LHCN-M2 (cell line): Measurements from ENCODE around the gene TBX15. TPM values are rescaled to one million over a fixed set of nuclear protein-coding genes. Genes with fewer than 3 reads are reported as not detected.

Experiments used
- DNase-seq: peaks from one replicate; pipeline ENCODE4 v3.0.0-alpha.2; 2012; ENCODE audit warnings: low read depth
- total RNA-seq: library from RNA; depleted of rRNA; stranded (reverse); fragments of >200 nt; gene quantifications from 2 replicates; pipeline ENCODE4 v1.2.3, GENCODE V29; 2014

TBX15 gene
- total RNA-seq, 1 experiment from 2014 or later: 20.9 TPM

DNA sequence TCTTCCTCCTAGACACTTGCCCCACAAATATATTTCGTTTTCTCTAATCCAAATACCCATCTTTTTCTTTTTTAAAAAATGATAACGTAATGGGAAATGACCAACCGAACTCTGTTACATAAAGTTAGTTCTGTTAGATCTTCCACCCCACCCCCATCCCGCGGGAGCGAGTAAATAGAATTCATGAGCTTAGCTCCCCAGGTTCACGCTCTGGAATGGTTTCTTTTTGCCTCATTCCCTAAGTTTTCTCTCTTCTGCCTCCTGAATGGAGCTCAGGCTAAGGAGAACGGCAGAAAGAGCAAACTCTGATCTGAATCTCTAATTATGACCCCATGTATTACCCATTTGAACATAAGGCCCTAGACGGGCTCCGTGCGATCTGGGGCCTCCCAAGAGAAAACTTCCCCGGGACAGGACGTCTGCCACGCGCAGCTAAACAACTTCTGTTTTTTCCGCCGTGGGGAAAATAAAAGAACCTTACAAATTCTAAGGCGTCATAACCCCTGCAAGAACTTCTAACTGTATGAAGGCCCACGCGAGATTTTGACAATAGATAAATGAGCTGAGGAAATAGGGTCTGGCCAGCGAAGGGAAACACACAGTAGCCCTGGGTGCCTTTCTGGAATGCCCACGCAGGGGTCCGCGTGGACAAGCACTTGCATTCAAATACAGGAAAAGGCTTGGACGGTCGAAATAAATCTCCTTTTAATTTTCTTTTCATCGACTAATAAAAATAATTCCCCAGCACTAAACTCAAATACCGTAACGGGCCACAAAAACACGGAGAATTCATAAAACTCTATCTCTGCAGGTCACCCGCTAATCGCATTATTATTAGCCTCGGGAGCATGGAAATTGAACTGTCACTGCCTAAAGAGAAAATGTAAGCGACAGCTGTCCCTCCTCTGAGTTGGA is 2.2 kb downstream of the TBX15 start:
- DNase-seq: no peak

GRCh38 chr1:118984722-118985639 is 3.2 kb downstream of the TBX15 start:
- DNase-seq: no peak

DNA sequence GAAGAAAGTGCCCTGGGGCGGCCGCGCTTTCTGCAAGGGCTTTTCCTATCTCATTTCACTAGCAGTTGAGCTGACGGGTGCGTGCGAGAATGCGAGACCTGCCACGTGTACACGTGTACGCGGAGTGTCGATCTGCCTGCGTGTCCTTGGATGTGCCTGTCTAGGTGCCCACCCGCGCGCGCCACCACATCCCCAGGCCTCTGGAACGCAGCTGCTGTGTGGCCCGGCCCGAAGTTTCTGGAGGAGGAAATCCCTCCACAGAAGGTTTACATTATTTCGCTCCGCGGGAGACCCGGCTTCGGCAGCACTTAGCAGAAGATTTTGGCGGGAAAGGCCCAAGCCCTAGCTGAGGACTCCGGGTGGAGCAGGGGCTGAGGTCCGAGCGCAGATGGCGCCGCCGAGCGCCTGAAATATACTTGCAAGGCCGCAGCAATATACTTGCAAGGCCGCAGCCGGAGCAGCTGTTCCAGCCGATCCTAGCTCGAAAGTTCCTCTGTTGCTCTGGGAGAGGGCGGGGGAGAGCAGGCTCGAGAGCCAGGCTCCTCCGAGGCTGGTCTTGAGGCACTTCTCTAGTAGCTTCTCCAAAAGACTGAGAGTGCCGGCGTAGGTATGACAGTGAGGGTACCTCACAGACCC is 3.9 kb downstream of the TBX15 start:
- no peak for DNase-seq

DNA sequence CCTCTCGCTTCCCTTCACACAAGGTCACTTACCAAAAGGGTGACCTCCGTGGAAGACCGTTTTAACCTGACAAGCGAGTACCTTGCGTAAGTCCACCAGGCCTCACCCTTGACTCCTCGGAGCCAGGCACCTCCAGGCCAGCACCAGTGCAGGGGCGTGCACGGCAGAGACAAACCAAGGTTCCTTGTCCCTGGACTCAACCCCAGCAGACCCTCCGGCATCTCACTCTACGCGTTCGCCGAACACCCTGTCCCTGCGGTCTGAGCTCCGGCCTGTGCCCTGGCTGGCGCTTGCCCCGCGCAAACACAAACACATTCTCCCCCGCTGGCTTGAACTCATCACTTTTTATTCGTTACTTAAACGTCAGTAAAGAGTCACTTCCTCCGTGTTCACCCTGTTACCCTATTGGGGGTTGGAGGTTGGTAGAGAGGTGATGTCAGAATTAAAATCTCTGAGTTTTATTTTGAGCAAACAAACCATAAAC is 4.5 kb downstream of the TBX15 start:
- DNase-seq: no peak

DNA sequence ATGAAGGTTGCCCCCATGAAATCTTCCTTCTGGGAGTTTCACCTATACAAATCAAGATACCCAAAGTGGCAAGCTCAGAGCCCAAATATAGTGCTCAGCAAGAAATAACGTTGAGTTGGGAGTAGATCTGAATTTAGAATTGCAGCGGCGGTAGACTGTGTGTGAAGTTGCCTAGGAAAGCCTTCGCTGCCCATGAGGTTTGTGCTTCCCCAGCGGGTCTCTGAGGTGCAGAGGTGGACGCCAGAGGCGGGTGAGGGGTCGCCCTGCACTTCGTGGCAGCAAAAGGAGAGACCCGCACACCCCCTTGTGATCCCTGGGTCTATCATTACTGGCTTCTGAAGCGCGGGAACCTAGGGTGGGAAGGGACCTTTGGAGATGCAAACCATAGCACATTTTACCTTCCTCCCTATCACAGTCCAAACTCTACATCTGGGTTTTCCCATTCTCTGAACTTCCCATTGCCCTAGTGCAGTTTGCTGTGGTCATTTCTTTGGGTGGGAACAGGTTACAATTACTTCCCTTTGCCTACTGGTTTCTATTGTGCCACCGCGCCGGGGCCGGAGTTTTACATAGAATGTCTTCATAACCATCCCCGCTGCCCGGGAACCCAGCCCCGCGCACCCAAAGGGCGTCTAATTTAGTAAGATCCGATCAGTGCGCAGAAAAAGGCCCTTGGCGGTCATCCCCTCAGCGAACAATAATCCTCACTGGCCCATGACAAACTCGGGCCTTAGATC is 5.2 kb downstream of the TBX15 start:
- DNase-seq: no peak

GRCh38 chr1:118982266-118982665 is 5.9 kb downstream of the TBX15 start:
- no peak for DNase-seq

DNA sequence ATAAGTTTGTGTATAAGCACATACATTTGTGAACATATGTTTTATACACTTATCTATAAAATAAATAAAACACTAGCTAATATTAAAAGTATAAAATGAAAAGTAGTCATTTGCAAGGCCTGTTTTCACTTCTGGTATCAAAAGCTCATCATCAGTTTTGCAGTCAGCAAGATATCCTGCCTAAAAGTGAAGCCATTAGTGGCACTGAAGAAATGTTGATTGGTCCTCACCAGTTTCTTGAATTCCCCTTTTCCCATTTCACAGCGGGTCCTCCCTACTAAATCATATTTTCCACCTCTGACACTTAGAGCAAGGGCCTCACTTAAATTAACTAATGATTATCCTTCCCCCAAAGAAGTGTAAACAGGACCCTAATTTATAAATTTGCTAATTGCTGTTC is 6.7 kb downstream of the TBX15 start:
- no peak for DNase-seq

- no peak for DNase-seq
These were observed 8.2 kb downstream of the TBX15 start for GRCh38 chr1:118979754-118980575.

- no peak for DNase-seq
These were observed 9.0 kb downstream of the TBX15 start for GRCh38 chr1:118978914-118979701.

DNA sequence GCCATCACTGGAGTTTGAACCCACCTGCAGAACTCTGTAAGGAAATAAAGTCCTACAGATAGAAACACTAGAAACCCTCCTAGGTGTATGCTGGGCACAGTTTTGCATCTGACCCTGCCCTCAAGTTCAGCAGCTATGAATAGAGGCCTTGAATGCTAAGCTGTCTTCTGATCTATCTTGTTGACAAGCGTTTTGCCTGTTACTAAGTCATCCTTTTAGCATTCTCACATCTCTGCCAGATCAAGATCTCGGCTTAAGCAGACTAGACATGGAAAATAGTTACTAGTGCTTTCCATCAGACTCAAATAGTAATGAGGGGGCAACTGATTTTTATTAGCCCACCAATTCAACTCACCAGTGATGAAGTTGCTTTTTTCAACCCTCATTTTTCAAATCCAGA is 10.5 kb downstream of the TBX15 start:
- no peak for DNase-seq

GRCh38 chr1:118974661-118975060 is 13.5 kb downstream of the TBX15 start:
- no peak for DNase-seq

DNA sequence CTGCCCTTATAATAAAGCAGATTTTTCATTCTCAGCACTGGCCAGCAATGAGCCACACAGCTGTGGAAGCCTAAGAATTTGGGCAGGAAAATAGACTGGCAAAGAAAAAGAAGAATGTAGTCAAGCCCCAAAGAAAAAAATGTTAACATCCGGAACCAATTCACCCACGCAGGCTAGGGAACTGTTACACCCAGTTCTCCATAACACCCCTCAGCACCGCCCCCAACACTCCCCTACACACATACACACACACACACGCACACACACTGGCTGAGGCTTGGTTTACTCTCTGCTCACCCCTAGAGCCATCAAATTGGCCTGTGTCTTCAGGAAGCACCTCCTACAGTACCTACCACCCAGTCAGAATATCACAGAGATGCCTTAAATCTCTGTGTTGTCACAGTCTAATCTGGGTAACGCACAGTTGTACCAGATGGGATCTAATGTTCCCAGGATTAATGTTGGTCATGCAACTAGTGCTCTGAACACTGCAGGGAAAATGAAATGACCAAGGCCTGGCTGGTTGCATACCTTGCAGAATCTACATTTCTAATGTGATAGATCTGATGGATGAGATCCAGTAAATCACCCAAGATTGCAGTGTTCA is 14.5 kb downstream of the TBX15 start:
- DNase-seq: peak; percentile 70

DNA sequence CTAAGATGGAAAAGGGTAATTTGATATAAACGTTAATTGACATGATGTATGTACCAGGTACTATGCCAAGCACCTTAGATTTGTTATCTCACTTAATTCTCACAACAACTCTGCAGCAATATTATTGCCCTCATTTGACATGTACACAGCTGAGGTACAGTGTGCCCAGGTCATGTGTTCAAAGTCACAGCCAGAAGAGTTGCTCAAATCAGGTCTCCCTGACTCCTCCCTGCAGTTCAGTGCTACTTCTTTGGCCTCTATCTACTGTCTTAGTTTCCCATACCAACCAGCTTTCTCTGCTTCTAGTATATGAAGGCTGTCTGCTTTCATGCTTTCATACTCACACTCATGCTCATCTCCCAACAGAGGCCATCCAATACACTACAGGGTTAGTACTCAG is 15.1 kb downstream of the TBX15 start:
- no peak for DNase-seq

DNA sequence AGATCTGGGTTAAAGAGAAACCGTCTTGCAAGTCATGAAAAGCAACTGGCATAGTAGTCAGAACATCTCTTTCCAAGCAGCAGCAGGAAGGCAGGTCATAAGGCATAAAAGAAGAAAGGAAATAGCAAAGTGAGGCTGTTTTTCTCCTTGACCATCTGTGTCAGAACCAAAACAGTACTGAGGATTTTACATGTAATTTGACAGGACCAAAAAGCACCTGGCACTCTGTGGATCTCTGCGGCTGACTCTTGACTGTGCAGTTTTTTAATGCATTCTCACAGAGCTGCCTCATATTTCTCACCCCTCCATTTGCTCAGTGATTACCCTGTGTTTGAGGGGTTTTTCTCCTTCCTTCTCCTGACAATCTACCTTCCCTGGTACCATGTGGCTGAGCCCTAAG is 17.7 kb downstream of the TBX15 start:
- DNase-seq: no peak

DNA sequence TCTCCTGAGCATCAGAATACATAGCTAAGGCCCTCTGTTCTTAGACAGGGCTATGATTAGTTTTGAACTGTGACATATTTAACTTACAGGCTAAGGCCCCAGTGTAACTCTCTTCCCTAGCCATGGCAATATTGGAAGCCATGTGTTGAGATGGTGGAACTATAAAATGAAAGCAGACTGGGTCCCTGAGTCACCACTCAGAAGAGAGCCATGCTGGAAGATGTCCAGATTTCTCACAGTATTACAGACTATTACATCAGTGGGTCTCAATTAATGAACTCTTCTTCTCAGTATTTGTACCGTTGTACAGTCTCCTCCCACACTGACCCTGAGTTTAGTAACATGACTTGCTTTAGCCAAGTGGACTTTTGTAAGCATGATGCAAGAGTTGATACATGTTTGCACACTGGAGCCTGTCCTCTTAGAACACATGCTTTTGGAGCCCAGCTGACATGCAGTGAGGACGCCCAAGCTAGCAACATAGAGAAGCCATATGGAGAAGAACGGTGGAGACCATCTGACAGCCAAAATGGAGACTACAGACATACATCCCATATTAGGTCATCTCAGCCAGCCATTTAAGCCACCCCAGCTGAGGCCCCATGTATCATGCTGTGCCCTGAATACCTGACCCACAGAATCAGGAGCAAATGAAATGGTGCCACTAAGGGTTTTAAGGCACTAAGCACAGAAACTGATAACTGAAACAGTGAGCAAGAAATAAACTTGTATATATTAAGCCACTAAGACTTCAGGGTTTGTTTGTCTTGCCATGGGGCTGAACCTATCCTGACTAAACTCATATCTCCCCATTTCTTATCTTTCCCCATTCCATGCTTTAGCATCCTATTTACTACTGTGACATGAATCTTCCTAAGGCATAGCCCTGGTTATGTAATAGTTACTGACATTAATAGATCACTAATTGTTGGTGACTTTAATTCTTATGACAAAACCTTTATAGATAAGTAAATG is 24.4 kb downstream of the TBX15 start:
- DNase-seq: peak; percentile 87

- no peak for DNase-seq
These were observed 25.0 kb downstream of the TBX15 start for GRCh38 chr1:118963138-118963455.

DNA sequence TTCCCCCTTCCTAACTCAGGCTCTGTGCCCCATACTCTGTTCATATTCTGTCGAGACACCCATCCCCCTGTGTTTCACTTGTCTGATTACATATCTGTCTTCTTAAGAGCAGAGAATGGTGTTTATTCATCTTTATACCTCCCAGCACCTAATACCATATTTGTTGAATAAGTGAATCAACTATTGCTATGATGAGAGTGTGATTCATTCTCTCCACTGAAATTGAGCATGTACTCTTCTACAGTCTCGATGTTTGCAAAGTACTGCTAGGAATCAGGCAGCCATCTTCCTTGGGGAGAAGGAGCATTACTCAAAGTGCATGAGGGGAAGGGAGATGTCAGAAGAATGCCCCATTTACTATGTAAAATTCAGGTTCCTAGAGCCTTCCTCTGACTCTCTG is 27.0 kb downstream of the TBX15 start:
- peak; percentile 58 for DNase-seq

GRCh38 chr1:118960567-118961136 is 27.5 kb downstream of the TBX15 start:
- DNase-seq: peak; percentile 88
